Measurements from ENCODE around the gene CRISPLD2. TPM values are rescaled to one million over a fixed set of nuclear protein-coding genes. Genes with fewer than 3 reads are reported as not detected.

CRISPLD2 gene
- total RNA-seq, 1 donor from 2014 or later: 3.3 TPM

- Mint-ChIP-seq H3K36me3 (ENCODE audit: unreplicated experiment) (no peaks in the 10 kb centered on the region), H3K27me3 (ENCODE audit: unreplicated experiment) (peaks cover 6% of the 10 kb centered on the region), H3K9me3 (ENCODE audit: unreplicated experiment) (no peaks in the 10 kb centered on the region), H3K4me1 (ENCODE audit: unreplicated experiment) (peaks cover 25% of the 10 kb centered on the region), H3K4me3 (ENCODE audit: unreplicated experiment) (no peak overlapping the region), H3K27ac (ENCODE audit: unreplicated experiment) (no peak overlapping the region)
- peak; percentile 67 for TF ChIP-seq CTCF (IDR thresholded peaks at IDR 0.05)
- no peak for DNase-seq (ENCODE audit: extremely low spot score, unreplicated experiment)
Measured at GRCh38 chr16:84925092-84925772, 105.4 kb downstream of the CRISPLD2 start.

GRCh38 chr16:84925773-84926372 lies 106.1 kb downstream of the CRISPLD2 start:
- no peak for DNase-seq (ENCODE audit: extremely low spot score, unreplicated experiment)
- Mint-ChIP-seq H3K9me3 (ENCODE audit: unreplicated experiment) (no peaks in the 10 kb centered on the region), H3K4me3 (ENCODE audit: unreplicated experiment) (no peak overlapping the region), H3K36me3 (ENCODE audit: unreplicated experiment) (no peaks in the 10 kb centered on the region), H3K27me3 (ENCODE audit: unreplicated experiment) (no peaks in the 10 kb centered on the region), H3K4me1 (ENCODE audit: unreplicated experiment) (peaks cover 25% of the 10 kb centered on the region), H3K27ac (ENCODE audit: unreplicated experiment) (no peak overlapping the region)
- no peak for TF ChIP-seq CTCF (IDR thresholded peaks at IDR 0.05)

- Mint-ChIP-seq H3K27ac (ENCODE audit: unreplicated experiment) (no peak overlapping the region), H3K27me3 (ENCODE audit: unreplicated experiment) (no peaks in the 10 kb centered on the region)
Measured at GRCh38 chr16:84926462-84926861, 106.7 kb downstream of the CRISPLD2 start.

GRCh38 chr16:84927621-84928591 lies 108.1 kb downstream of the CRISPLD2 start:
- DNase-seq (ENCODE audit: extremely low spot score, unreplicated experiment): no peak
- Mint-ChIP-seq H3K4me3 (ENCODE audit: unreplicated experiment) (no peak overlapping the region), H3K36me3 (ENCODE audit: unreplicated experiment) (no peaks in the 10 kb centered on the region)

More at GRCh38 chr16:84926462-84926861, 106.7 kb downstream of the CRISPLD2 start:
- Mint-ChIP-seq H3K4me1 (ENCODE audit: unreplicated experiment) (peaks cover 25% of the 10 kb centered on the region), H3K36me3 (ENCODE audit: unreplicated experiment) (no peaks in the 10 kb centered on the region), H3K9me3 (ENCODE audit: unreplicated experiment) (no peaks in the 10 kb centered on the region), H3K4me3 (ENCODE audit: unreplicated experiment) (no peak overlapping the region)
- TF ChIP-seq CTCF (IDR thresholded peaks at IDR 0.05): no peak
- DNase-seq (ENCODE audit: extremely low spot score, unreplicated experiment): no peak

More at GRCh38 chr16:84927621-84928591, 108.1 kb downstream of the CRISPLD2 start:
- TF ChIP-seq CTCF (IDR thresholded peaks at IDR 0.05): no peak
- no peaks in the 10 kb centered on the region for H3K9me3 Mint-ChIP-seq (ENCODE audit: unreplicated experiment)
- H3K27ac Mint-ChIP-seq (ENCODE audit: unreplicated experiment): no peak overlapping the region
- H3K4me1 Mint-ChIP-seq (ENCODE audit: unreplicated experiment): peaks cover 24% of the 10 kb centered on the region
- no peaks in the 10 kb centered on the region for H3K27me3 Mint-ChIP-seq (ENCODE audit: unreplicated experiment)

Measured in osteocyte (in vitro differentiated cells).